ENCODE data around the gene KCNS1. TPM values are rescaled to one million over a fixed set of nuclear protein-coding genes. Genes with fewer than 3 reads are reported as not detected.

KCNS1 gene, protein sequence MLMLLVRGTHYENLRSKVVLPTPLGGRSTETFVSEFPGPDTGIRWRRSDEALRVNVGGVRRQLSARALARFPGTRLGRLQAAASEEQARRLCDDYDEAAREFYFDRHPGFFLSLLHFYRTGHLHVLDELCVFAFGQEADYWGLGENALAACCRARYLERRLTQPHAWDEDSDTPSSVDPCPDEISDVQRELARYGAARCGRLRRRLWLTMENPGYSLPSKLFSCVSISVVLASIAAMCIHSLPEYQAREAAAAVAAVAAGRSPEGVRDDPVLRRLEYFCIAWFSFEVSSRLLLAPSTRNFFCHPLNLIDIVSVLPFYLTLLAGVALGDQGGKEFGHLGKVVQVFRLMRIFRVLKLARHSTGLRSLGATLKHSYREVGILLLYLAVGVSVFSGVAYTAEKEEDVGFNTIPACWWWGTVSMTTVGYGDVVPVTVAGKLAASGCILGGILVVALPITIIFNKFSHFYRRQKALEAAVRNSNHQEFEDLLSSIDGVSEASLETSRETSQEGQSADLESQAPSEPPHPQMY
- 0.23 and 0.70 TPM in 2 replicates for total RNA-seq (ENCODE audit: low replicate concordance)

DNA sequence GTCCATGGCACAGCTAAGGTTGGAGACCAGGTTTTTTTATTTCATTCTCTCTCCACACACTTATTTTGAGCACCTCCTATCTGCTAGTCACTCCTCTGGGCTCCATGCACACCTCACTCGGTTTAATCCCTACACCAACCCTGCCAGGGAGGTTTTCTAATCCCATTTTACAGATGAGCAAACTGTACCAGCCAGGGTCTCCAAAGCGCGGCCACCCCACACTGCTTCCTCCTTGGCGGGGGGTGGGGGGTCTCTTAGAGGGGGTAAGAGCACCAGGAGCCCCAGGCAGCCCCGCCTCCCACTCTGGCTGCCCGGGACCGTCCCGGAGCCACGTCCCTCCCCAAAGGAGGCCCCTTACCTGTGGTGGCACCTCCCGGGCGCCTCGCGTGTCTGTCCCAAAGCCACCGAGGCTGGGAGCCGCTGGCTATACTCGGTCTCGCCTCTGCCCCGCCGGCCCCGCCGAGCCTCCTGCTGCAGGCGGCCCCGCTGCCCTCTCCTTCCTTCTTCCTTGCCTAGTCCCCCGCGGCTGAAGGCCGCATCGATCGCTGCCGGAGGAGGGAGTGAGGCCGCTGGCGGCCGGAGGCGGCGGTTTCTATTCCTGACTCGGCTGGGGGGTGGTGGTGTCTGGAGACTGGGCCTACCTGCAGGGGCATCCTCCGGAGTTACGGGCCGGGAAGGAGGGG lies at the start of gene KCNS1:
Gene KCNS1 (minus strand): TSS at position 565 of the 683 bp plus-strand sequence. CDS start 1,891 bp downstream, outside the sequence.

GRCh38 chr20:45124365-45124764 lies 23.4 kb upstream of the KCNS1 start, which contains the start of gene WFDC12:
WFDC12 (minus strand) TSS chr20:45124465; CDS start chr20:45124447, 18 bp downstream.

DNA sequence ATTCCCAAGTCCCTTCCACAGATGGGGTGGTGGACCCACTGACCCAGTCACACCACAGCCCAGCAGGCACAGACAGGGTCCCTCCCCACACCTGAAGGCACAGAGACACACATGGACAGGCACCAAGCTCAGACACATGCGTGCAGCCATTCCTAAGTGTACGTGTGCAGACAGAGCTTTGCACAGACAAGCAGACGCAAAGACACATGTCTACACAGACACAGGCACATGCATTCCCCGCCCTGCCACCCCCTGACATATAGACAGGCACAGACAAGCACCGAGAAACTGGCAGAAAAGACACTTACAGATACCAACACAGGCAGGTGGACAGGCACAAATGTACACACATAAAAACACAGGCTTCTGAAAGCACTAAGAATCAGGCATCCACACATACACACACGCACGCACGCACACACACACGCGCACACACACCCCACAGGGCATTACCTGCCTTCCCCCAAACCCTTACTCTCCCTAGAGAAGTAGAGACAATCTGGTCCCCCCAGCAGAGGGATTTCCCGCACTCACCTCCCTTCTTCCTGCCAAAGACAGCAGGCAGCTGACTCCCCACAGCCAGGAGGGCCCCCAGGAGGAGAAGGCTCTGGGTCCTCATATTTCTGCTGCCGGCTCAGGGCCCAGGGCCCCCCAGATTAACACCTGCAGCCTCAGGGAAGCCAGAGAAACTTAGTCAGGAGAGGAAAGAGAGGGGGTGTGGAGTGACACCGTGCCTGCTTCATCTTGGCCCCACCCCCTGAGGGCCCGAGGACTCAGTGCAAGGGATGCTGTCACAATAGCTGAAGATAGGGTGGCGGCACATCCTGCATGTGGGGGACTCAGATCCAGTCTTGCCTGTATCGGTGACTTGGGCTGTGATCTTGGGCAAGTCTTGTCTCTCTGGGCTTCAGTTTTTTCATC lies 13.8 kb upstream of the KCNS1 start, which contains the start of gene WFDC5:
Gene WFDC5 (minus strand): TSS at position 710 of the 921 bp plus-strand sequence. CDS start 91 bp downstream, at position 619.

Other genes with a start within 250 kb of the KCNS1 start
- 46.0 and 80.0 TPM in 2 replicates for gene YWHAB, start 215.4 kb downstream of the KCNS1 start, total RNA-seq (ENCODE audit: low replicate concordance)
- 4.4 and 6.4 TPM in 2 replicates for gene PABPC1L, start 191.1 kb downstream of the KCNS1 start, total RNA-seq (ENCODE audit: low replicate concordance)
- gene TOMM34, start 140.7 kb downstream of the KCNS1 start, total RNA-seq (ENCODE audit: low replicate concordance): 5.7 and 18.4 TPM in 2 replicates
- 19.0 TPM in 2 replicates for gene STK4, start 134.6 kb downstream of the KCNS1 start, total RNA-seq (ENCODE audit: low replicate concordance)
- not detected in 2 replicates for gene WFDC5, start 14.0 kb upstream of the KCNS1 start, total RNA-seq (ENCODE audit: low replicate concordance)
- not detected in 2 replicates for gene WFDC12, start 23.3 kb upstream of the KCNS1 start, total RNA-seq (ENCODE audit: low replicate concordance)
- gene PI3, start 73.8 kb upstream of the KCNS1 start, total RNA-seq (ENCODE audit: low replicate concordance): not detected in 2 replicates
- gene SEMG1, start 105.9 kb upstream of the KCNS1 start, total RNA-seq (ENCODE audit: low replicate concordance): not detected in 2 replicates
- not detected in 2 replicates for gene SEMG2, start 120.2 kb upstream of the KCNS1 start, total RNA-seq (ENCODE audit: low replicate concordance)
- not detected in 2 replicates for gene SLPI, start 153.4 kb upstream of the KCNS1 start, total RNA-seq (ENCODE audit: low replicate concordance)
- not detected in 2 replicates for gene RBPJL, start 205.7 kb upstream of the KCNS1 start, total RNA-seq (ENCODE audit: low replicate concordance)
- gene MATN4, start 207.2 kb upstream of the KCNS1 start, total RNA-seq (ENCODE audit: low replicate concordance): 0.23 TPM in 1 of 2 replicates, not detected in the other
- 28.8 and 50.7 TPM in 2 replicates for gene SDC4, start 247.3 kb upstream of the KCNS1 start, total RNA-seq (ENCODE audit: low replicate concordance)

Measured in smooth muscle cell of the coronary artery (primary cell).